GM12878 (cell line): Measurements from ENCODE around the gene IFRD2. TPM values are rescaled to one million over a fixed set of nuclear protein-coding genes. Genes with fewer than 3 reads are reported as not detected.

Experiments
- ATAC-seq: fragments of 200-7000 bp; cut with Tn5 transposase; 3 replicates; pipeline ENCODE4 v1.9.1; 2020; ENCODE audit warnings: mild to moderate bottlenecking, moderate library complexity
- BruUV-seq: library from RNA; stranded (reverse); fragments of 400-500 nt; replicated peaks from 2 replicates; lab custom pipeline; 2021; lab: Mats Ljungman, UMichigan
- CTCF ChIA-PET: fragments of 300-600 bp; sonication (Branson Sonifier 250); formaldehyde crosslinking; extraction: SDS; loops from one replicate; lab custom pipeline; 2021; ENCODE audit warnings: inconsistent platforms; lab: Yijun Ruan, JAX
- POLR2A ChIA-PET: fragments of 350-600 bp; formaldehyde crosslinking; extraction: SDS; loops from one replicate; lab custom pipeline; 2021; ENCODE audit warnings: inconsistent platforms; lab: Charles Lee
- RAD21 ChIA-PET: fragments of 300-600 bp; sonication (Branson Sonifier 250); formaldehyde crosslinking; loops from one replicate; lab custom pipeline; 2023; ENCODE audit warnings: antibody characterized with exemption; ENCODE audit not compliant: unreplicated experiment; lab: Charles Lee
- SMC1A ChIA-PET: fragments of 300-600 bp; sonication (Branson Sonifier 250); formaldehyde crosslinking; loops from one replicate; lab custom pipeline; 2023; ENCODE audit not compliant: unreplicated experiment, uncharacterized antibody; lab: Charles Lee
- DNase-seq: peaks from one replicate; pipeline ENCODE4 v3.0.0-alpha.2; 2011; ENCODE audit warnings: low read depth, low spot score
- FAIRE-seq: peaks from 3 replicates; lab custom pipeline; 2011; peaks lifted over from hg19 to GRCh38; lab: Jason Lieb, UNC
- H2AFZ ChIP-seq: 2 replicates; pipeline ENCODE4 v1.6.0; 2011; ENCODE audit warnings: low read depth, low read length, control low read depth; ENCODE audit not compliant: control insufficient read depth
- H3K27ac ChIP-seq: 2 replicates; pipeline ENCODE4 v1.5.1; 2011; ENCODE audit warnings: control low read depth; ENCODE audit not compliant: control insufficient read depth, insufficient read depth
- H3K27me3 ChIP-seq, 2 experiments: replicated peaks in 1 of 2; 2 replicates each; pipeline versions ENCODE4 v1.6.0 to v1.6.1; 2011; ENCODE audit warnings: low read length in 1 of 2; ENCODE audit not compliant: control insufficient read depth in 2 of 2, insufficient read depth in 2 of 2
- H3K36me3 ChIP-seq, 2 experiments: 2 replicates each; pipeline ENCODE4 v1.5.1; 2011; ENCODE audit warnings: low read length in 1 of 2; ENCODE audit not compliant: control insufficient read depth in 2 of 2, insufficient read depth in 2 of 2
- H3K4me1 ChIP-seq: 2 replicates; pipeline ENCODE4 v1.6.1; 2011; ENCODE audit warnings: mild to moderate bottlenecking, low read length, moderate library complexity, mixed read lengths; ENCODE audit not compliant: control insufficient read depth, insufficient read depth
- H3K4me2 ChIP-seq: 2 replicates; pipeline ENCODE4 v1.6.0; 2011; ENCODE audit warnings: control low read depth; ENCODE audit not compliant: control insufficient read depth, insufficient read depth
- H3K4me3 ChIP-seq: fragments of 200-600 bp; sonication (generic); 2 replicates; pipeline ENCODE4 v1.5.1; 2016
- H3K79me2 ChIP-seq: 2 replicates; pipeline ENCODE4 v1.6.0; 2011; ENCODE audit warnings: low read length; ENCODE audit not compliant: control insufficient read depth, insufficient read depth
- H3K9ac ChIP-seq: 2 replicates; pipeline ENCODE4 v1.8.0; 2011; ENCODE audit warnings: low read length, control low read depth, mixed read lengths; ENCODE audit not compliant: control insufficient read depth, insufficient read depth
- H3K9me3 ChIP-seq: replicated peaks from 3 replicates; pipeline ENCODE4 v1.5.1; 2011; ENCODE audit warnings: mild to moderate bottlenecking, low read length; ENCODE audit not compliant: control insufficient read depth, insufficient read depth
- H4K20me1 ChIP-seq: 2 replicates; pipeline ENCODE4 v1.6.0; 2011; ENCODE audit not compliant: control insufficient read depth, insufficient read depth
- ASH2L ChIP-seq: fragments of 300-600, 200-600 bp; sonication (generic); IDR thresholded peaks from 2 replicates; pipeline ENCODE4 v1.6.1; 2017; ENCODE audit warnings: low read depth, mild to moderate bottlenecking, borderline replicate concordance
- CBFB ChIP-seq: IDR thresholded peaks from 2 replicates; pipeline ENCODE4 v1.6.1; 2016; ENCODE audit warnings: antibody characterized with exemption, low read depth
- CBX5 ChIP-seq: sonication (generic); IDR thresholded peaks from 2 replicates; pipeline ENCODE4 v1.6.1; 2016; ENCODE audit warnings: low read depth, moderate library complexity, mild to moderate bottlenecking, inconsistent platforms
- CHD1 ChIP-seq: IDR thresholded peaks from 2 replicates; pipeline ENCODE4 v1.6.1; 2012; ENCODE audit warnings: low read depth, low read length, improper control_type of control experiment
- CREM ChIP-seq: IDR thresholded peaks from 2 replicates; pipeline ENCODE4 v1.6.1; 2014; ENCODE audit warnings: antibody characterized with exemption, low read depth
- CTCF ChIP-seq, 3 experiments: IDR thresholded peaks in 2 of 3; conservative IDR thresholded peaks in 1 of 3; 2 replicates each; pipeline ENCODE4 v1.5.1; 2011; ENCODE audit warnings: low read depth in 3 of 3, low read length in 3 of 3, mild to moderate bottlenecking in 3 of 3, control low read depth in 2 of 3, moderate library complexity in 2 of 3, inconsistent platforms in 1 of 3, mixed read lengths in 1 of 3; ENCODE audit not compliant: control insufficient read depth in 2 of 3, insufficient read depth in 1 of 3; ENCODE audit errors: extremely low read depth in 1 of 3
- EP300 ChIP-seq, 2 experiments: fragments of 150-350 bp in 1 of 2; IDR thresholded peaks; 2 replicates each; pipeline ENCODE4 v1.6.1; 2011 to 2012; ENCODE audit warnings: low read depth in 2 of 2, low read length in 2 of 2, borderline replicate concordance in 1 of 2, improper control_type of control experiment in 1 of 2, inconsistent platforms in 1 of 2; ENCODE audit not compliant: control insufficient read depth in 1 of 2
- IKZF2 ChIP-seq, 2 experiments: fragments of 450-650 bp; IDR thresholded peaks; 2 replicates each; pipeline ENCODE4 v1.6.1; 2017; ENCODE audit warnings: mild to moderate bottlenecking in 2 of 2, moderate library complexity in 2 of 2
- MAX ChIP-seq: IDR thresholded peaks from 2 replicates; pipeline ENCODE4 v1.6.1; 2012; ENCODE audit warnings: low read depth, low read length, improper control_type of control experiment
- PAX8 ChIP-seq: fragments of 450-650 bp; IDR thresholded peaks from 2 replicates; pipeline ENCODE4 v1.6.1; 2017; ENCODE audit warnings: mild to moderate bottlenecking, moderate library complexity
- POLR2A ChIP-seq: IDR thresholded peaks from 2 replicates; pipeline ENCODE4 v1.6.1; 2011; ENCODE audit warnings: low read depth, mild to moderate bottlenecking, low read length
- RAD51 ChIP-seq: fragments of 450-650 bp; IDR thresholded peaks from 2 replicates; pipeline ENCODE4 v1.6.1; 2016; ENCODE audit warnings: moderate library complexity, mild to moderate bottlenecking, inconsistent platforms
- SMAD5 ChIP-seq: IDR thresholded peaks from 2 replicates; pipeline ENCODE4 v1.6.1; 2016; ENCODE audit warnings: antibody characterized with exemption, low read depth
- SMARCA5 ChIP-seq: fragments of 450-650 bp; IDR thresholded peaks from 2 replicates; pipeline ENCODE4 v1.6.1; 2017; ENCODE audit warnings: mild to moderate bottlenecking
- TAF1 ChIP-seq: IDR thresholded peaks from 2 replicates; pipeline ENCODE4 v1.6.1; 2011; ENCODE audit warnings: mild to moderate bottlenecking, low read depth, low read length, borderline replicate concordance
- TARDBP ChIP-seq: IDR thresholded peaks from 2 replicates; pipeline ENCODE4 v1.6.1; 2016; ENCODE audit warnings: borderline replicate concordance
- ZBTB33 ChIP-seq: fragments of 450-650 bp; IDR thresholded peaks from 2 replicates; pipeline ENCODE4 v1.6.1; 2017; ENCODE audit warnings: mild to moderate bottlenecking
- ZNF622 ChIP-seq: fragments of 450-650 bp; IDR thresholded peaks from 2 replicates; pipeline ENCODE4 v1.6.1; 2017; ENCODE audit warnings: mild to moderate bottlenecking, inconsistent platforms
- WGBS: methylation state at CpG from one replicate; pipeline ENCODE4 v1.1.6; 2016; ENCODE audit warnings: low lambda C conversion rate; ENCODE audit not compliant: insufficient replicate concordance, insufficient coverage; ENCODE audit errors: missing lambda C conversion rate; 5-methylcytosine and 5-hydroxymethylcytosine counted together
- in situ Hi-C: fragments of 300-500 bp; cut with MboI; formaldehyde crosslinking; loops from 9 replicates; pipeline ENCODE4 v1.14.3; 2018; ENCODE audit warnings: mixed read lengths
- intact Hi-C: fragments of 100-400 bp; cut with micrococcal nuclease; formaldehyde crosslinking; loops from one replicate; pipeline ENCODE4 v1.14.2; 2022; ENCODE audit not compliant: unreplicated experiment
- polyA plus RNA-seq, 11 experiments: library from polyadenylated mRNA; depleted of rRNA in 4 of 11; unstranded in 6 of 11; stranded (reverse) in 5 of 11; fragments of >200 nt; fragmentation: Nextera tagmentation in 4 of 11; fragmentation: Illumina TruSeq in 1 of 11; extraction: Ambion mirVana in 4 of 11; extraction: Trizol in 1 of 11; gene quantifications; 1 replicate in 1 of 11; 2 replicates in 10 of 11; pipeline versions ENCODE4 v1.2.1 to v1.2.3, GENCODE V29; 2011 to 2016; ENCODE audit warnings: inconsistent platforms in 2 of 11, missing spikeins in 2 of 11, low read depth in 1 of 11
- total RNA-seq, 4 experiments: library from RNA; depleted of rRNA in 3 of 4; stranded (reverse); fragments of >200 nt in 3 of 4; fragmentation: Illumina TruSeq in 1 of 4; extraction: Trizol in 1 of 4; gene quantifications; 2 replicates each; pipeline versions ENCODE4 v1.2.1 to v1.2.3, GENCODE V29; 2013 to 2021

The IFRD2 gene
- total and polyA plus RNA-seq, 10 of the 15 experiments (the other 5 are each of a cell fraction or from before 2014, with no cell fraction given), result 19.1 to 153 (median 80.3) TPM

GRCh38 chr3:50298836-50299637 lies 6.8 kb upstream of the IFRD2 start, which contains the start of the genes HYAL3 and NAA80:
Gene HYAL3, minus strand, starts transcription at chr3:50299405. Its CDS starts 3,803 bp downstream, at chr3:50295602.
Gene NAA80, minus strand, starts transcription at chr3:50299405. Its CDS starts 1,942 bp downstream, at chr3:50297463.
- H2AFZ ChIP-seq, result peak within 1 kb of the TSS; percentile 100
- H3K4me2 ChIP-seq, result peak within 1 kb of the TSS; percentile 98
- peak; percentile 90 for ATAC-seq
- H3K27ac ChIP-seq, result peak within 1 kb of the TSS; percentile 83
- SMC1A ChIA-PET, result interaction anchor here (0.7 to 2.3 kb wide), 7 partner anchors 18 to 71 kb away, joined by 3 to 9 read pairs (median 3); no protein-coding TSS in a partner anchor
- H3K4me3 ChIP-seq, result peak within 1 kb of the TSS; percentile 82
- CTCF ChIA-PET, result interaction anchor here (0.7 to 3.5 kb wide), 14 partner anchors 20 to 243 kb away, joined by 3 to 22 read pairs (median 4); partner anchors contain the start of gene TUSC2
- peak within 1 kb of the TSS; percentile 89 for H3K9ac ChIP-seq
- H3K27me3 ChIP-seq, result no peaks in the 10 kb centered on the region
- POLR2A ChIA-PET, result interaction anchor here (0.6 to 2.7 kb wide), 16 partner anchors 8 to 829 kb away, joined by 3 to 30 read pairs (median 4); partner anchors contain the start of genes CYB561D2, DAG1, NPRL2 and RASSF1
- FAIRE-seq, result peak; percentile 99
- peak; percentile 98 for DNase-seq
- intact Hi-C loops, result loop anchor here (1.0 to 5.0 kb wide), 2 partner anchors 22 to 38 kb away; no protein-coding TSS in a partner anchor
- H3K36me3 ChIP-seq, result no peaks in the 10 kb centered on the region
- H3K9me3 ChIP-seq, result no peaks in the 10 kb centered on the region
- RAD21 ChIA-PET, result interaction anchor here (0.7 to 2.2 kb wide), 9 partner anchors 11 to 52 kb away, joined by 3 to 15 read pairs (median 5); partner anchors contain the start of genes CYB561D2, NPRL2 and TUSC2
- H4K20me1 ChIP-seq, result no peaks in the 10 kb centered on the region
- in situ Hi-C loops, result no loop called here
- peaks cover 4% of the 10 kb centered on the region for H3K4me1 ChIP-seq
- H3K79me2 ChIP-seq, result peaks cover 2% of the 10 kb centered on the region; the same call in 1 of the 2 replicates
- no TSS peak for BruUV-seq
- WGBS, result under 1% methylated on average over 47 of the region's 61 CpGs
- peak; percentile 27 to 55; a peak in 2 of 4 replicates for TF ChIP-seq IKZF2 (IDR thresholded peaks at IDR 0.05)
- TF ChIP-seq RAD51, result no peak
- TF ChIP-seq SMAD5, result peak; percentile 27; the same call in 1 of the 2 replicates
- no peak for TF ChIP-seq EP300 (IDR thresholded peaks at IDR 0.05; ENCODE audit: borderline replicate concordance in 1 of 2, control insufficient read depth in 1 of 2, low read depth in 2 of 2, low read length in 2 of 2)
- TF ChIP-seq CREM, result peak; percentile 73; the same call in 1 of the 2 replicates
- TF ChIP-seq POLR2A, result peak; percentile 99
- TF ChIP-seq ZBTB33, result no peak
- 0 out of 2 replicates have a peak, but pooled peaks have one; percentile 44 for TF ChIP-seq TAF1
- no peak for TF ChIP-seq CHD1
- TF ChIP-seq SMARCA5, result peak; percentile 94
- TF ChIP-seq PAX8, result no peak
- peak; percentile 34; the same call in 1 of the 2 replicates for TF ChIP-seq CBFB
- TF ChIP-seq ZNF622, result no peak
- TF ChIP-seq MAX, result peak; percentile 82
- no peak for TF ChIP-seq ASH2L
- peak; percentile 24 to 56 (median 50); a peak in 4 of 6 replicates for TF ChIP-seq CTCF (IDR thresholded peaks at IDR 0.05 in 2 of 3, conservative IDR thresholded peaks at IDR 0.05 in 1 of 3; ENCODE audit: control insufficient read depth in 2 of 3, extremely low read depth in 1 of 3, insufficient read depth in 1 of 3, low read depth in 3 of 3, low read length in 3 of 3)
- TF ChIP-seq CBX5, result no peak
- no peak for TF ChIP-seq TARDBP
